ENCODE measurements around the gene AOAH.

The AOAH gene

DNA sequence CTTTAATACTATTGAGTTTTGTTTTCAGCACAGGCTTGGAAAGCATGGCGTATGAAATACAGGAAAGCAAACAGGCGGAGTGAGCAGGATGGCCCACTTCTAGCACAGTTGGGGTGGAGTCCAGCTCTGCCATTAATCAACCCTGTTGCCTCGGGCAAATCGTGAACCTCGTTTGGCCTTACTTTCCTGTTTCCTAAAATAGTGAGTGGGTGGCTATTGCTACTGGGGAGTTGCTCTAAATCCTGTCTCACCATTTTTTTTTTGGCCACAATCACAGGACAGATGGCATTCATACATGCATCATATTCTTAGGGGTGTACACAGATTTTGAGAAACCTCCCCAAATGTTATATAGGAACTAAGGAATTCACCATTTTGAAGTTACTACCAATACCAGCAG, 176.9 kb downstream of the AOAH start:
- DNase-seq (ENCODE audit: low spot score), result no peak

GRCh38 chr7:36546331-36546730, 178.0 kb downstream of the AOAH start:
- no peak for DNase-seq (ENCODE audit: low spot score)

DNA sequence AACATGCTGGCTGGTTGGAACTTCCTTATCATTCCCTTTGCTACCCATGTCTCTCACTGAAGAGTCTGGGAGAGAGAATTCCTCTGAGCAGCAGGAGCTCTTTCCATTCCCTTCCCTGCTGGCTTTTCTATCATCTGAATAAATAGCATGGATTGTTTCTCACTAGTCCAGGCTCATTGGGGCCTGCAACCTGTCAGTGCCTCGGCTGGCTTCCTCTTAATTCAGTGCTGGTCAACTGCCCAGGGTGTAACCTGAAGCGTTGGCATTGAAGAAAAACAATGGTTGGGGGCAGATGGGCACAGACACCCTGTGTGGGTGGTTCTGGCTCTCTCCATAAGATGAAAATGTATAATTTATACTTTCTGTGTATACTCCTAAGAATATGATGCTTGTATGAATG, 179.0 kb downstream of the AOAH start:
- DNase-seq (ENCODE audit: low spot score), result no peak

DNA sequence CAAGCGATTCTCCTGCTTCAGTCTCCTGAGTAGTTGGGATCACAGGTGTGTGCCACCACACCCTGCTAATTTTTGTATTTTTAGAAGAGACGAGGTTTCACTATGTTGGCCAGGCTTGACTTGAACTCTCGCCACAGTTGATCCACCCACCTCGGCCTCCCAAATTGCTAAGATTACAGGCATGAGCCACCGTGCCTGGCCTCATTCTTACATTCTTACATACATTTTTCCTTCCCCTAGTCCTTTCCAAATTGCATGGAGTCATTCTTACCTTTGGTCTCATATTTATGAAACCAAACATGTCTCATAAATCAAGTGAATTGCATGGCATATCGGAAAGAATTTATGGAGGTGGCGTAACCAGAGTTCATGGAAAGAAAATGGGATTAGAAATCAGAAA, 186.2 kb downstream of the AOAH start:
- no peak for DNase-seq (ENCODE audit: low spot score)

DNA sequence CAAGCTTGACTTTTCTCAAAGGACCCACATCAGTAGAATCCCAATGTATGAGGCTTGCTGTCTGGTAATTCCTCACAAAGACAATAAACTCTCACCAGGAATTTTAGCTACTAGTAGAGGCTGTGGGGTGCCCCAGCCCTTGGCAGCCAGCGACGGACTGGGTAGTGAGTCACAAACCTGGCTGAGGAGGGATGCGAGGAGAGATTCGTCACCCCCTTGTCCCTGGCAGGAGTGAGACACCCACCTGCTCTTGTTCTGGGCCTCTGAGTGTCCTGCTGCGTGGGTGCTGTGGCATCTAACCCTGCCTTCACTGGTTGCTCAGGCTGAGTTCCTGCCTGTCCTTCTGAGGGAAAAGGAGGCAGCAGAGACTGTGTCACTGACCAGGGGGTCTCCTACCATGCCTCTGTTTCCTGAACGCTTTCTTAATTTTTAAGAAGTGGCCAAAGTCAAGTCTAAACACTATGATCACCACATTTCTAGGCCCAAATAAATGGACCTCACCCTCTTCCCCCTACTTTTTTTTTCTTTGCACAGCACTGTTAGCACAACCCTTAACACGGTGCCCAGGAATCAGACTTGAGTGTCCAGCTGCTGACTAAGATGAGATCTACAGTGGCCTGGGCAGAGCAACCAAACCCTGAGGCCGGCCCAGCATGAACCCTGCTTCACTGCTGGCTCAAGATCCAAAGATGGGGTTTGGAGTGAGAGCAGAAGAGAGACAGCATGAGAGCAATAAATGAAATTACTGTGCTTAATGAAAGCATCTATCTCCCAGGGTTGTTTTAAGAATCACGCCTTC, 188.2 kb downstream of the AOAH start:
- no peak for DNase-seq (ENCODE audit: low spot score)

- DNase-seq (ENCODE audit: low spot score), result no peak
These were observed 190.6 kb downstream of the AOAH start for GRCh38 chr7:36533717-36534116.

DNA sequence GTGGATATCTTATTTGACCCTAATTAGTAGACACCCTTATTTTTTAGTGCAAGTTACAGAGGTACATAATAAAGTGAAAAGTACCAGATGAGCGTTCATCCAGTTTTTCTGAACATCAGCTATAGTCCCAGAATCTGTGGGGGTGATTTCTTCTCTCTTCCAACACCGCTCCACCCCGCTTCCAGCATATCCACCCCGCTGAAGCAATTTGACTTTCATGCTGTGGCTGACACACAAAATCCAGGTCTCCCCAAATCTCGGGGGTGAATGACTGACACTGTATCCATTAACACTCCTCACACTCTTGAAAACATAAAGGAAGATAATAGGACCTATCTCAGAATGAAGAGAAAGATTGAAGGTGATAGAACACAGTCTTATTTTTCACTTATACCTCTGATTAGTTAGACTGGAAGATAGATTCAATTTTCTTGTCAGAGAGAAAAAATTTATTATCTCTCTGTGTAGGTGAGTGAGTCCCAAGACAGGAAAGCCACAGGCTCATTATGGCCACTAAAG, 191.3 kb downstream of the AOAH start:
- no peak for DNase-seq (ENCODE audit: low spot score)

DNA sequence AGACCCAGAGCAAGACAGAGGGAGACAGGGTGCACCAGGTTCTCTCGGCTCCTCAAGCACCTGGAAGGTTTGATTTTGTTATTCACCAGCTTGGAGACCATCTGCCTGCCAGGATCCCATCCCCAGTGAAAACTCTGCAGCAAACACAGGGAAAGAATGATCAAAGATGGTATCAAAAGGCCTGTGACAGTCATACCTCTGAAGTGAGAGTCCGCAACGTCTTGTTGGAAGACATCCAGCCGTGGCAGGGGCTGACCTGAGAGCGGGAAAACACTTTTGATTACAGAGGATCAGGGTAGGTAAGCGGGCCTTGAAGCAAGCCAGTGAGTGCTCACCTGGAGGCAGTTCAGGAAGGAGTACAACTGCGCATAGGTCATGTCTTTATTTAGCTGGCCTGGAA, 192.3 kb downstream of the AOAH start:
- no peak for DNase-seq (ENCODE audit: low spot score)

GRCh38 chr7:36530456-36530855, 193.8 kb downstream of the AOAH start:
- no peak for DNase-seq (ENCODE audit: low spot score)

- DNase-seq (ENCODE audit: low spot score), result no peak
These were observed 196.8 kb downstream of the AOAH start for GRCh38 chr7:36527549-36527913.

- peak; percentile 55 for DNase-seq (ENCODE audit: low spot score)
These were observed 197.3 kb downstream of the AOAH start for GRCh38 chr7:36526863-36527548.

- no peak for DNase-seq (ENCODE audit: low spot score)
These were observed 200.8 kb downstream of the AOAH start for GRCh38 chr7:36523371-36524101.

- no peak for DNase-seq (ENCODE audit: low spot score)
These were observed 201.8 kb downstream of the AOAH start for GRCh38 chr7:36522453-36523007.

GRCh38 chr7:36521911-36522310, 202.4 kb downstream of the AOAH start:
- no peak for DNase-seq (ENCODE audit: low spot score)

- no peak for DNase-seq (ENCODE audit: low spot score)
These were observed 203.2 kb downstream of the AOAH start for GRCh38 chr7:36521133-36521532.

DNA sequence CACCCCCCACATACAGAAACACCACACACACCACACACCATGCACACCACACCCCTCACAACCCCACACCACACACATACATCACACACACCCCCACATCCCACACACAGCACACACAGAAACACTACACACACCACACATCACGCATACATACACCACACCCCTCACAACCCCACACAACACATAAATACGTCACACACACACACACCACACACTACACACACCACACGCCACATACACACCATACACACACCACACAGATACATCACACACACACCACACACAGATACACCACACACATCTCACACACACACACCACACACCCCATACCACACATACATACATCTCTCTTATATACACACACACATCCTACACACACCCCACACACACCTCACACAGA, 208.4 kb downstream of the AOAH start:
- DNase-seq (ENCODE audit: low spot score), result no peak

DNA sequence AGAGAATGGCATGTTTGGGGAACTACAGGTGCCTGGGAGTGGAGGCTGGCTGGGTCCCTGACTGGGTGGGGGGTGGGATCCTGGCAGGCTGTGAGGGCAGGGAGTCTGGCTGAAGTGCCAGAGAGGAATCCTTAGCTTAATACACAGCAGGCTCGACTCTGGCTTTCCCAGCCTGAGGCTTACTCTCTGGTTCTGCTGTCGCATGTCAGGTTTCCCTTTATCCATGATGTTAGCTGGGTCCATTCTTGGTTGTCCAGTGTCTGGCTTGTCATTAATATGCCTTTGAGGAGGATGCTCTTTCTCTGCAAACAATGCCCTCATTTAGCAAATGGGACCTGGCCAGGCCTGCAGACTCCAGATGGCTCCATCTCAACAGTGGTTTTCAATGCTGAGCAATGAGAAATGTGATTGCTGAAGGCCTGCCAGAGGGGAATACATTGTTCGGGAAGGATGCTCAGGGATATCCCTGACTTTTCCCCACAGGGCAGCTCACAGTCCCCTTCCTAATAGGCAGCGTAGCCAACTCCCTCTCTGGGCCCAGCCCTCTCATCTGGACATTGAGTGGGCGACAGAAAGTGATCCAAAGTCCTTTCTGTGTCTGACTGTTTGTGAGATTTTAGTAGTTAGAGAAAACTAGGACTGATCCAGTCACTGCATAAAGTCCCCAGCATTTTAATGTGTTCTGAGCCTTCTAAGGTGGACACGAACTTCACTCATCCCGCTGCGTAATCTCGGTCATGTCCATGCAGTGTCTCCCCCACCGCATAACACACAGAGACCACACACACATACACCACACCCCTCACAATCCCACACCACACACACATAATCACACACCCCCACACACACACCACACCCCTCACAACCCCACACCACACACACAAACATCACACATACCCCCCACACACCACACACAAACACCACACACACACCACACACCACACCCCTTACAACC, 209.7 kb downstream of the AOAH start:
- DNase-seq (ENCODE audit: low spot score), result no peak

GRCh38 chr7:36513393-36513792, 210.9 kb downstream of the AOAH start:
- DNase-seq (ENCODE audit: low spot score), result no peak

GRCh38 chr7:36512616-36513015, 211.7 kb downstream of the AOAH start:
- no peak for DNase-seq (ENCODE audit: low spot score)

DNA sequence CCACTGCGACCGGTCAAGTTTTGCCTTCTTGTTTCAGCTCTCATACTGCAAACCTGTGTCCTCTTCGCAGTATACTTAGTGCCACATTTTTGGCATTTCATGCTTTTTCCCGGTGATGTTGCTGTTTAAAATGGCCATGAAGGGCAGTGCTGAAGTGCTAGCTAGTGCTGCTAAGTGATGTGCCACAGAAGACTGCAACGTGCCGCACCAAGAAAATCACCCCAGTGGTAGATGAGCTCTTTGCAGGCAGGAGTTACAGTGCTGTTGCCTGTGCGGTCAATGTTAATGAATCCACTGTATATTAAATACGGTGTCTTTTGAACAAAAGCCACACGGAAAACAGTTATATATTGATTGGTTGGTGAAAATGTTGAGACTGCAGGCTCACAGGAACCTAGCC, 214.3 kb downstream of the AOAH start:
- no peak for DNase-seq (ENCODE audit: low spot score)

Data from AG20443 (cell line).